ENCODE measurements around the gene CUL3. TPM values are rescaled to one million over a fixed set of nuclear protein-coding genes. Genes with fewer than 3 reads are reported as not detected.
A peak's percentile ranks its signal among the peaks of the same experiment; 100 is the strongest.

CUL3 gene
- total RNA-seq, 1 donor from 2014 or later: 104 TPM

DNA sequence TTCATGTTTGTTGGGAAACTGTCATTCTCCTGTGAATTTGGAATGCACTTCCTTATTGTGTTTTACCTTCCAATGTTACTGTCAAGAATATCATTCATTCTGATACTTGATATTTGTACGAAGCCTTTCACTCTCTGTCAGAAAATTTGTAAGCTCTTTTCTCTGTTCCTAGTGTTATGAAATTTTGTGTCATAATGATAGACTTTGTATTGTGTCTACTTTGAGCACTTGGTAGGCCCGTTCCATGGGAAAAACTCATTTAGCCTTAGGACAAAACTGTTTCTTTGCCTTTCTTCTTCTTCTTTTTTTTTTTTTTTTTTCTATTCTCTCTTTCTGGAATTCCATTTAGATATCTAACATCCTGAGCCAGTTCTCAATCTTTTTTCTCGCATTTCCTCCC lies 131.3 kb downstream of the CUL3 start:
- DNase-seq (ENCODE audit: low spot score, unreplicated experiment): no peak
- H3K27ac Mint-ChIP-seq: no peak overlapping the region
- TF ChIP-seq, protein P1, sequence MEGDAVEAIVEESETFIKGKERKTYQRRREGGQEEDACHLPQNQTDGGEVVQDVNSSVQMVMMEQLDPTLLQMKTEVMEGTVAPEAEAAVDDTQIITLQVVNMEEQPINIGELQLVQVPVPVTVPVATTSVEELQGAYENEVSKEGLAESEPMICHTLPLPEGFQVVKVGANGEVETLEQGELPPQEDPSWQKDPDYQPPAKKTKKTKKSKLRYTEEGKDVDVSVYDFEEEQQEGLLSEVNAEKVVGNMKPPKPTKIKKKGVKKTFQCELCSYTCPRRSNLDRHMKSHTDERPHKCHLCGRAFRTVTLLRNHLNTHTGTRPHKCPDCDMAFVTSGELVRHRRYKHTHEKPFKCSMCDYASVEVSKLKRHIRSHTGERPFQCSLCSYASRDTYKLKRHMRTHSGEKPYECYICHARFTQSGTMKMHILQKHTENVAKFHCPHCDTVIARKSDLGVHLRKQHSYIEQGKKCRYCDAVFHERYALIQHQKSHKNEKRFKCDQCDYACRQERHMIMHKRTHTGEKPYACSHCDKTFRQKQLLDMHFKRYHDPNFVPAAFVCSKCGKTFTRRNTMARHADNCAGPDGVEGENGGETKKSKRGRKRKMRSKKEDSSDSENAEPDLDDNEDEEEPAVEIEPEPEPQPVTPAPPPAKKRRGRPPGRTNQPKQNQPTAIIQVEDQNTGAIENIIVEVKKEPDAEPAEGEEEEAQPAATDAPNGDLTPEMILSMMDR (IDR thresholded peaks at IDR 0.05; ENCODE audit: unreplicated experiment): no peak
- peaks cover 10% of the 10 kb centered on the region for H3K9me3 Mint-ChIP-seq (ENCODE audit: low read depth)
- H3K36me3 Mint-ChIP-seq (ENCODE audit: insufficient read depth): peaks cover 2% of the 10 kb centered on the region
- H3K4me3 Mint-ChIP-seq (ENCODE audit: low read depth): no peak overlapping the region
- no peaks in the 10 kb centered on the region for H3K27me3 Mint-ChIP-seq
- no peaks in the 10 kb centered on the region for H3K4me1 Mint-ChIP-seq (ENCODE audit: low read depth)

GRCh38 chr2:224449212-224450147 lies 135.7 kb downstream of the CUL3 start:
- Mint-ChIP-seq H3K36me3 (ENCODE audit: insufficient read depth) (peaks cover 2% of the 10 kb centered on the region), H3K4me3 (ENCODE audit: low read depth) (no peak overlapping the region), H3K9me3 (ENCODE audit: low read depth) (peaks cover 3% of the 10 kb centered on the region), H3K27ac (no peak overlapping the region), H3K27me3 (no peaks in the 10 kb centered on the region), H3K4me1 (ENCODE audit: low read depth) (no peaks in the 10 kb centered on the region)
- DNase-seq (ENCODE audit: low spot score, unreplicated experiment): no peak
- TF ChIP-seq, protein P1 (IDR thresholded peaks at IDR 0.05; ENCODE audit: unreplicated experiment): peak; percentile 58

DNA sequence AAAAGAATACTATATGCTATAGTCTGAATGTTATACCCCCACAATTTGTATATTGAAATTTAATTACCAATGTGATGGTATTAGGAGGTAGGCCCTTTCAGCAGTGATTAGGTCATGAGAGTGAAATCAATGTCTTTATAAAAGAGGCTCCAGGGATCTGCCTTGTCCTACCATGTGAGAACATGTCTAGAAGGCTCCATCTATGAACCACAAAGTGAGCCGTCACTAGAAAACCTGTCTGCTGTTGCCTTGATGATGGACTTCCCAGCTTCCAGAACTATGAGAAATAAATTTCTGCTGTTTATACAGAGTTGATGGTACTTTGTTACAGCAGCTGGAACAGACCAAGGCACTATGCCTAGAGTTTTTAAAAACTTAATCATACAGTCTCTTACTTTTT lies 136.9 kb downstream of the CUL3 start:
- TF ChIP-seq, protein P1 (IDR thresholded peaks at IDR 0.05; ENCODE audit: unreplicated experiment): no peak
- H3K27ac Mint-ChIP-seq: no peak overlapping the region
- H3K9me3 Mint-ChIP-seq (ENCODE audit: low read depth): peaks cover 2% of the 10 kb centered on the region
- H3K4me3 Mint-ChIP-seq (ENCODE audit: low read depth): no peak overlapping the region
- DNase-seq (ENCODE audit: low spot score, unreplicated experiment): no peak
- no peaks in the 10 kb centered on the region for H3K36me3 Mint-ChIP-seq (ENCODE audit: insufficient read depth)
- no peaks in the 10 kb centered on the region for H3K4me1 Mint-ChIP-seq (ENCODE audit: low read depth)
- no peaks in the 10 kb centered on the region for H3K27me3 Mint-ChIP-seq

DNA sequence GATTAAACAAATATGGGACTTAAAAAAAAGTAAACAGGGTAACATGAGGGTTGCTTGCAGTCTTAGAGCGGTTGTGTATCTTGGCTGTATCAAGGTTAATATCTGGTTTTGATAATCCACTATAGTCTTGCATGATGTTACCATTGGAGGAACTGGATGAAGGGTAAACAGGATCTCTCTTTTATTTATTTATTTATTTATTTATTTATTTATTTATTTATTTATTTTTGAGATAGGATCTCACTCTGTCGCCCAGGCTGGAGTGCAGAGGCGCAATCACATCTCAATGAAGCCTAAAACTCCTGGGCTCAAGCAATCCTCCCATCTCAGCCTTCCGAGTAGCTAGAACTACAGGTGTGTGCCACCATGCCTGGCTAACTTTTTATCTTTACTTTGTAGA lies 140.4 kb downstream of the CUL3 start:
- Mint-ChIP-seq H3K4me3 (ENCODE audit: low read depth) (no peak overlapping the region), H3K4me1 (ENCODE audit: low read depth) (no peaks in the 10 kb centered on the region), H3K27ac (no peak overlapping the region), H3K36me3 (ENCODE audit: insufficient read depth) (no peaks in the 10 kb centered on the region), H3K27me3 (no peaks in the 10 kb centered on the region), H3K9me3 (ENCODE audit: low read depth) (peaks cover 7% of the 10 kb centered on the region)
- TF ChIP-seq, protein P1 (IDR thresholded peaks at IDR 0.05; ENCODE audit: unreplicated experiment): no peak
- no peak for DNase-seq (ENCODE audit: low spot score, unreplicated experiment)

DNA sequence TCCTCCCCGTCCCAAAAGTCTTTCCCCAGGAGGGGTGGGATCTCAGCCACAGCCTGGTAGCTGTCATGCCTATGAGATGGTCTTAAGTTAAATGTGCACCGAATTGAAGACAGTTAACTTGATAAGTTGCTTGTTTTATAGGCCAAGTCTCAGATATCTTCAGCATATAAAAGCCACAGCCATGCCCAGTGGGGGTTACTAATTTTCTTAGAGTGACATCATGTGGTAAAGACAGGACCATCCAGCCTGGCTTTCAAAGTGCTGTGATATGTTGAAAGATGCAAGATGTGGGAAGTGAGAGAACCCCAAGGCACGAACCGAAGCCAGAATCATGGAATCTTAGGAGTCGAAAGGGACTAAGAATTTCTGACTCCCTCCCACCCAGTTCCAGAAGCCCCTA lies 141.1 kb downstream of the CUL3 start:
- no peaks in the 10 kb centered on the region for H3K4me1 Mint-ChIP-seq (ENCODE audit: low read depth)
- no peak overlapping the region for H3K4me3 Mint-ChIP-seq (ENCODE audit: low read depth)
- H3K36me3 Mint-ChIP-seq (ENCODE audit: insufficient read depth): no peaks in the 10 kb centered on the region
- peaks cover 7% of the 10 kb centered on the region for H3K9me3 Mint-ChIP-seq (ENCODE audit: low read depth)
- TF ChIP-seq, protein P1 (IDR thresholded peaks at IDR 0.05; ENCODE audit: unreplicated experiment): no peak
- H3K27me3 Mint-ChIP-seq: no peaks in the 10 kb centered on the region
- DNase-seq (ENCODE audit: low spot score, unreplicated experiment): no peak
- no peak overlapping the region for H3K27ac Mint-ChIP-seq
